Left ventricle myocardium superior (tissue), 1 donor: ENCODE measurements around the gene MTMR3. TPM values are rescaled to one million over a fixed set of nuclear protein-coding genes. Genes with fewer than 3 reads are reported as not detected.
"Not testable (repeated sequence)": the region's sequence is repeated elsewhere in the genome, so short reads cannot be mapped to it uniquely, and the experiment has no call there.

Experiments used
- ATAC-seq: fragments of 200-7000 bp; cut with Tn5 transposase; one replicate; pipeline ENCODE4 v1.9.1; 2020; ENCODE audit warnings: mild to moderate bottlenecking, moderate library complexity
- DNase-seq: peaks from one replicate; pipeline ENCODE4 v3.0.0-alpha.2; 2020
- intact Hi-C: fragments of 100-400 bp; cut with micrococcal nuclease; formaldehyde crosslinking; loops from one replicate; pipeline ENCODE4 v1.11.0; 2022
- microRNA-seq: library from miRNA; unstranded; fragments of <30 nt; microRNA quantifications from one replicate; pipeline ENCODE4 v1.2.0, GENCODE V29; 2020; ENCODE audit warnings: borderline number of aligned reads
- total RNA-seq: library from RNA; stranded (reverse); fragmentation: NEBNext Ultra II Directional; extraction: Animal tissue kit (Norgen Biotek cat#: 25700); gene quantifications from one replicate; pipeline ENCODE4 v1.2.1, GENCODE V29; 2021
- donor health status: DM: no; HTN: yes; CAD: no; lungs with severe emphysema.

MTMR3 gene
- total RNA-seq, 1 donor from 2014 or later, result 23.6 TPM

GRCh38 chr22:30059346-30060020 is 176.5 kb downstream of the MTMR3 start:
- intact Hi-C loops, ATAC-seq, DNase-seq: not testable (repeated sequence)

- DNase-seq, ATAC-seq, intact Hi-C loops: not testable (repeated sequence)
These were observed 178.1 kb downstream of the MTMR3 start for GRCh38 chr22:30061094-30061493.

- no peak for DNase-seq
- intact Hi-C loops, result no loop called here
- ATAC-seq, result no peak
These were observed 179.3 kb downstream of the MTMR3 start for GRCh38 chr22:30062259-30062658.

GRCh38 chr22:30062950-30063349 is 180.0 kb downstream of the MTMR3 start:
- intact Hi-C loops, result no loop called here
- ATAC-seq, result no peak
- DNase-seq, result no peak

GRCh38 chr22:30064172-30064571 is 181.2 kb downstream of the MTMR3 start:
- ATAC-seq, result no peak
- intact Hi-C loops, result no loop called here

GRCh38 chr22:30073743-30074142 is 190.8 kb downstream of the MTMR3 start:
- intact Hi-C loops, result no loop called here
- no peak for ATAC-seq
- no peak for DNase-seq

More at GRCh38 chr22:30064172-30064571, 181.2 kb downstream of the MTMR3 start:
- no peak for DNase-seq

GRCh38 chr22:30074147-30074546 is 191.2 kb downstream of the MTMR3 start:
- intact Hi-C loops, result no loop called here
- ATAC-seq, result no peak
- no peak for DNase-seq

- DNase-seq (no peak), ATAC-seq (no peak)
- intact Hi-C loops, result no loop called here
These were observed 192.0 kb downstream of the MTMR3 start for GRCh38 chr22:30074994-30075393.

GRCh38 chr22:30077279-30077880 is 194.4 kb downstream of the MTMR3 start:
- ATAC-seq (no peak), DNase-seq (no peak)
- intact Hi-C loops, result no loop called here

- intact Hi-C loops, result no loop called here
- DNase-seq (no peak), ATAC-seq (no peak)
These were observed 195.6 kb downstream of the MTMR3 start for GRCh38 chr22:30078320-30079311.

GRCh38 chr22:30079952-30080533 is 197.1 kb downstream of the MTMR3 start, which contains the start of gene HORMAD2:
Gene HORMAD2 (plus strand): TSS chr22:30080464. CDS start chr22:30093953, 13,489 bp downstream.
- intact Hi-C loops, result no loop called here
- ATAC-seq (no peak), DNase-seq (peak; percentile 26)

Small RNAs within 50 kb of the gene (microRNA-seq; reads per million reads assigned to microRNA genes)
- not detected for gene MIR6818

Other genes starting within 250 kb of the MTMR3 start
- not detected for gene CABP7, start 163.2 kb upstream of the MTMR3 start, total RNA-seq
- 21.6 TPM for gene ZMAT5, start 116.2 kb upstream of the MTMR3 start, total RNA-seq
- 402 TPM for gene UQCR10, start 115.8 kb upstream of the MTMR3 start, total RNA-seq
- gene ASCC2, start 44.9 kb upstream of the MTMR3 start, total RNA-seq, result 31.5 TPM
- gene HORMAD2, start 197.3 kb downstream of the MTMR3 start, total RNA-seq, result not detected